Fibroblast of peridontal ligament (primary cell): ENCODE measurements around the gene PTEN.
A peak's percentile ranks its signal among the peaks of the same experiment; 100 is the strongest.

Experiments
- DNase-seq: peaks from one replicate; pipeline ENCODE4 v3.0.0-alpha.2; 2010; ENCODE audit errors: extremely low read depth

The PTEN gene

GRCh38 chr10:87976101-87976743 lies 112.8 kb downstream of the PTEN start:
- peak; percentile 36 for DNase-seq

- no peak for DNase-seq
Measured at GRCh38 chr10:87978166-87978565, 114.7 kb downstream of the PTEN start.

- DNase-seq, result no peak
Measured at GRCh38 chr10:87979847-87980246, 116.4 kb downstream of the PTEN start.

- no peak for DNase-seq
Measured at GRCh38 chr10:87983716-87984115, 120.3 kb downstream of the PTEN start.

GRCh38 chr10:87987206-87987605 lies 123.8 kb downstream of the PTEN start:
- no peak for DNase-seq

- DNase-seq, result peak; percentile 72
Measured at GRCh38 chr10:87991946-87992345, 128.5 kb downstream of the PTEN start.

- DNase-seq, result peak; percentile 82
Measured at GRCh38 chr10:88004451-88004850, 141.0 kb downstream of the PTEN start.

GRCh38 chr10:88006261-88006660 lies 142.8 kb downstream of the PTEN start:
- no peak for DNase-seq

- peak; percentile 29 for DNase-seq
Measured at GRCh38 chr10:88008866-88009470, 145.5 kb downstream of the PTEN start.

GRCh38 chr10:88012641-88013040 lies 149.2 kb downstream of the PTEN start:
- peak; percentile 31 for DNase-seq

- DNase-seq, result peak; percentile 9
Measured at GRCh38 chr10:88017781-88018180, 154.4 kb downstream of the PTEN start.

GRCh38 chr10:88019753-88020152 lies 156.3 kb downstream of the PTEN start:
- DNase-seq, result no peak
